Upper lobe of left lung (tissue), 6 donors: ENCODE measurements around the gene NEDD4L. TPM values are rescaled to one million over a fixed set of nuclear protein-coding genes. Genes with fewer than 3 reads are reported as not detected.
A peak's percentile ranks its signal among the peaks of the same experiment; 100 is the strongest.

ENCODE experiments used
- ATAC-seq, 2 donors: fragments of 200-7000 bp; cut with Tn5 transposase; one replicate each; pipeline ENCODE4 v1.9.1; 2022; ENCODE audit warnings: mild to moderate bottlenecking in 2 of 2, moderate library complexity in 2 of 2; ENCODE audit not compliant: low FRiP score in 2 of 2
- DNase-seq, 2 donors: peaks; one replicate each; pipeline ENCODE4 v3.0.0-alpha.2; 2019 to 2020
- H3K27ac ChIP-seq, 4 donors: fragments of 200-600 bp; sonication (generic); one replicate each; pipeline ENCODE4 v1.5.1; 2016 to 2019
- H3K27me3 ChIP-seq, 4 donors: fragments of 200-600 bp; sonication (generic); one replicate each; pipeline ENCODE4 v1.5.1; 2017 to 2019
- H3K36me3 ChIP-seq, 4 donors: fragments of 200-600 bp; sonication (generic); one replicate each; pipeline ENCODE4 v1.5.1; 2016 to 2019
- H3K4me1 ChIP-seq, 4 donors: fragments of 200-600 bp; sonication (generic); one replicate each; pipeline ENCODE4 v1.5.1; 2018 to 2019
- H3K4me3 ChIP-seq, 4 donors: fragments of 200-600 bp; sonication (generic); one replicate each; pipeline ENCODE4 v1.5.1; 2017 to 2019; ENCODE audit warnings: mild to moderate bottlenecking in 2 of 4, moderate library complexity in 1 of 4
- H3K9me3 ChIP-seq, 4 donors: fragments of 200-600 bp; sonication (generic); one replicate each; pipeline ENCODE4 v1.5.1; 2018 to 2019
- CTCF ChIP-seq, 6 experiments: fragments of 450-650 bp in 4 of 6; fragments of 200-600 bp in 2 of 6; sonication (generic) in 2 of 6; IDR thresholded peaks; one replicate each; pipeline ENCODE4 v1.5.1; 2016 to 2019; ENCODE audit warnings: antibody characterized with exemption in 6 of 6
- EP300 ChIP-seq, 4 donors: sonication (generic); formaldehyde crosslinking; IDR thresholded peaks; one replicate each; pipeline ENCODE4 v1.5.1; 2017; ENCODE audit warnings: antibody characterized with exemption in 4 of 4, control low read depth in 2 of 4
- POLR2A ChIP-seq, 4 donors: fragments of 450-650 bp; IDR thresholded peaks; one replicate each; pipeline ENCODE4 v1.5.1; 2016 to 2017; ENCODE audit warnings: antibody characterized with exemption in 4 of 4, mild to moderate bottlenecking in 2 of 4
- POLR2AphosphoS5 ChIP-seq, 2 donors: sonication (generic); formaldehyde crosslinking; IDR thresholded peaks; one replicate each; pipeline ENCODE4 v1.5.1; 2017; ENCODE audit warnings: antibody characterized with exemption in 2 of 2
- WGBS, 2 donors: methylation state at CpG; one replicate each; pipeline ENCODE4 v1.1.5; 2017 to 2018; 5-methylcytosine and 5-hydroxymethylcytosine counted together
- total RNA-seq, 6 donors: library from RNA; depleted of rRNA in 4 of 6; stranded (reverse); fragments of >200 nt in 4 of 6; gene quantifications; one replicate each; pipeline versions ENCODE4 v1.1.0 to v1.2.1, GENCODE V29; 2016 to 2021
- donor health status: DM: no; HTN: no; CAD: no; lungs with moderate emphysema.
- donor health status: DM: no; HTN: yes; CAD: no; lungs with severe emphysema.

Gene NEDD4L
- total RNA-seq, 6 donors from 2014 or later: 148 to 491 (median 300) TPM

- H3K4me3 ChIP-seq: no peak overlapping the region
- DNase-seq (no peak), ATAC-seq (no peak)
- TF ChIP-seq EP300 (IDR thresholded peaks at IDR 0.05): no peak
- TF ChIP-seq POLR2A (IDR thresholded peaks at IDR 0.05): no peak
- TF ChIP-seq CTCF (IDR thresholded peaks at IDR 0.05): no peak
- no peak for TF ChIP-seq POLR2AphosphoS5 (IDR thresholded peaks at IDR 0.05)
- peaks cover 4 to 16% (median 13%) of the 10 kb centered on the region in 4 donors for H3K36me3 ChIP-seq
- H3K4me1 ChIP-seq: peaks cover 0 to under 1% (median 0%) of the 10 kb centered on the region in 4 donors
- H3K9me3 ChIP-seq: no peaks in the 10 kb centered on the region
- H3K27ac ChIP-seq: no peak overlapping the region
- H3K27me3 ChIP-seq: no peaks in the 10 kb centered on the region
- 95 to 100% methylated on average over 2 of the region's 2 CpGs for WGBS, 2 donors
These were observed 209.3 kb downstream of the NEDD4L start for GRCh38 chr18:58253318-58253717.

- Histone ChIP-seq H3K27me3 (no peaks in the 10 kb centered on the region), H3K9me3 (no peaks in the 10 kb centered on the region), H3K36me3 (peaks cover 4 to 16% (median 13%) of the 10 kb centered on the region in 4 donors), H3K4me3 (no peak overlapping the region), H3K4me1 (no peaks in the 10 kb centered on the region), H3K27ac (no peak overlapping the region)
- WGBS, 2 donors: 91 to 92% methylated on average over 1 of the region's 1 CpG
- TF ChIP-seq EP300 (IDR thresholded peaks at IDR 0.05): no peak
- no peak for TF ChIP-seq CTCF (IDR thresholded peaks at IDR 0.05)
- no peak for TF ChIP-seq POLR2A (IDR thresholded peaks at IDR 0.05)
- no peak for TF ChIP-seq POLR2AphosphoS5 (IDR thresholded peaks at IDR 0.05)
- ATAC-seq (no peak), DNase-seq (no peak)
These were observed 209.8 kb downstream of the NEDD4L start for GRCh38 chr18:58253871-58254270.

GRCh38 chr18:58254873-58255511, 211.0 kb downstream of the NEDD4L start:
- 92 to 93% methylated on average over 17 of the region's 17 CpGs for WGBS, 2 donors
- no peak for ATAC-seq
- no peaks in the 10 kb centered on the region for H3K27me3 ChIP-seq

GRCh38 chr18:58255701-58256311, 211.8 kb downstream of the NEDD4L start:
- peak in 1 of 2 donors; percentile 21 for ATAC-seq
- Histone ChIP-seq H3K27me3 (no peaks in the 10 kb centered on the region), H3K4me3 (no peak overlapping the region), H3K27ac (no peak overlapping the region), H3K9me3 (no peaks in the 10 kb centered on the region), H3K36me3 (peaks cover 4 to 16% (median 13%) of the 10 kb centered on the region in 4 donors), H3K4me1 (no peaks in the 10 kb centered on the region)
- no peak for TF ChIP-seq EP300 (IDR thresholded peaks at IDR 0.05)
- TF ChIP-seq CTCF (IDR thresholded peaks at IDR 0.05): no peak
- no peak for TF ChIP-seq POLR2A (IDR thresholded peaks at IDR 0.05)
- TF ChIP-seq POLR2AphosphoS5 (IDR thresholded peaks at IDR 0.05): no peak
- peak in 1 of 2 donors; percentile 84 for DNase-seq
- 98% methylated on average over 42 to 45 of the region's 67 CpGs for WGBS, 2 donors

More at GRCh38 chr18:58254873-58255511, 211.0 kb downstream of the NEDD4L start:
- no peak overlapping the region for H3K4me3 ChIP-seq
- H3K36me3 ChIP-seq: peaks cover 4 to 16% (median 13%) of the 10 kb centered on the region in 4 donors
- H3K4me1 ChIP-seq: no peaks in the 10 kb centered on the region
- DNase-seq: no peak
- H3K27ac ChIP-seq: no peak overlapping the region
- TF ChIP-seq CTCF (IDR thresholded peaks at IDR 0.05) (no peak), POLR2AphosphoS5 (IDR thresholded peaks at IDR 0.05) (no peak), EP300 (IDR thresholded peaks at IDR 0.05) (no peak), POLR2A (IDR thresholded peaks at IDR 0.05) (no peak)
- H3K9me3 ChIP-seq: no peaks in the 10 kb centered on the region
